SK-N-SH treated with all-trans-retinoic acid at 6 μM for 48 hours (cell line): ENCODE data around the gene ENTPD1.

ENCODE experiments used
- ATAC-seq: fragments of 200-7000 bp; cut with Tn5 transposase; 3 replicates; pipeline ENCODE4 v1.9.1; 2020; ENCODE audit warnings: mild to moderate bottlenecking, moderate library complexity
- ARNTL ChIP-seq: fragments of 450-650 bp; formaldehyde crosslinking; IDR thresholded peaks from 2 replicates; pipeline ENCODE4 v1.5.0; 2020; ENCODE audit warnings: low read depth, mild to moderate bottlenecking, moderate library complexity, borderline replicate concordance
- BACH2 ChIP-seq: fragments of 250-450 bp; sonication (Bioruptor Pico); IDR thresholded peaks from 2 replicates; pipeline ENCODE4 v1.9.0; 2021; ENCODE audit warnings: mild to moderate bottlenecking, borderline replicate concordance
- CREB5 ChIP-seq: fragments of 250-450 bp; sonication (Bioruptor Pico); IDR thresholded peaks from 2 replicates; pipeline ENCODE4 v1.5.1; 2020; ENCODE audit warnings: low read depth, mild to moderate bottlenecking, moderate library complexity
- ESRRG ChIP-seq: fragments of 250-450 bp; sonication (Bioruptor Pico); IDR thresholded peaks from 2 replicates; pipeline ENCODE4 v1.6.1; 2021; ENCODE audit warnings: mild to moderate bottlenecking
- GLIS3 ChIP-seq: fragments of 250-450 bp; sonication (Bioruptor Pico); IDR thresholded peaks from 2 replicates; pipeline ENCODE4 v1.5.0; 2020; ENCODE audit warnings: mild to moderate bottlenecking, moderate library complexity
- ISL1 ChIP-seq: fragments of 250-450 bp; sonication (Bioruptor Pico); IDR thresholded peaks from 2 replicates; pipeline ENCODE4 v2.1.2; 2022; ENCODE audit warnings: mild to moderate bottlenecking, moderate library complexity
- OSR1 ChIP-seq: fragments of 250-450 bp; sonication (Bioruptor Pico); IDR thresholded peaks from 2 replicates; pipeline ENCODE4 v1.8.0; 2022; ENCODE audit warnings: moderate library complexity, mild to moderate bottlenecking, inconsistent platforms
- PATZ1 ChIP-seq: fragments of 250-450 bp; sonication (Bioruptor Pico); IDR thresholded peaks from 2 replicates; pipeline ENCODE4 v1.8.0; 2020; ENCODE audit warnings: mild to moderate bottlenecking, moderate library complexity, borderline replicate concordance
- POU6F1 ChIP-seq: fragments of 250-450 bp; sonication (Bioruptor Pico); IDR thresholded peaks from 2 replicates; pipeline ENCODE4 v1.8.0; 2021; ENCODE audit warnings: low read depth, mild to moderate bottlenecking, moderate library complexity, borderline replicate concordance
- PPARA ChIP-seq: fragments of 250-450 bp; sonication (Bioruptor Pico); IDR thresholded peaks from 2 replicates; pipeline ENCODE4 v1.5.0; 2020; ENCODE audit warnings: mild to moderate bottlenecking, borderline replicate concordance
- SNAI2 ChIP-seq: fragments of 250-450 bp; sonication (Bioruptor Pico); IDR thresholded peaks from 2 replicates; pipeline ENCODE4 v1.5.0; 2020; ENCODE audit warnings: mild to moderate bottlenecking, moderate library complexity
- TOX ChIP-seq: fragments of 250-450 bp; sonication (Bioruptor Pico); IDR thresholded peaks from 2 replicates; pipeline ENCODE4 v1.8.0; 2021; ENCODE audit warnings: mild to moderate bottlenecking, moderate library complexity, borderline replicate concordance
- TSHZ2 ChIP-seq: fragments of 250-450 bp; sonication (Bioruptor Pico); IDR thresholded peaks from 2 replicates; pipeline ENCODE4 v1.5.0; 2020; ENCODE audit warnings: mild to moderate bottlenecking, moderate library complexity
- ZC3H10 ChIP-seq: fragments of 250-450 bp; sonication (Bioruptor Pico); IDR thresholded peaks from 2 replicates; pipeline ENCODE4 v1.5.1; 2021; ENCODE audit warnings: mild to moderate bottlenecking, moderate library complexity
- ZFP3 ChIP-seq: fragments of 250-450 bp; sonication (Bioruptor Pico); IDR thresholded peaks from 2 replicates; pipeline ENCODE4 v1.5.0; 2020; ENCODE audit warnings: mild to moderate bottlenecking, moderate library complexity
- ZFP30 ChIP-seq: fragments of 450-650 bp; formaldehyde crosslinking; IDR thresholded peaks from 2 replicates; pipeline ENCODE4 v1.5.0; 2022; ENCODE audit warnings: mild to moderate bottlenecking, moderate library complexity
- ZNF565 ChIP-seq: fragments of 450-650 bp; formaldehyde crosslinking; conservative IDR thresholded peaks from 2 replicates; pipeline ENCODE4 v1.5.0; 2020; ENCODE audit warnings: low read depth, mild to moderate bottlenecking, moderate library complexity
- ZNF70 ChIP-seq: fragments of 450-650 bp; formaldehyde crosslinking; IDR thresholded peaks from 2 replicates; pipeline ENCODE4 v1.5.0; 2020; ENCODE audit warnings: mild to moderate bottlenecking, moderate library complexity
- ZNF8 ChIP-seq: fragments of 450-650 bp; formaldehyde crosslinking; IDR thresholded peaks from 2 replicates; pipeline ENCODE4 v1.5.0; 2020; ENCODE audit warnings: mild to moderate bottlenecking, moderate library complexity

The ENTPD1 gene

GRCh38 chr10:95820363-95820762, 64.4 kb downstream of the ENTPD1 start:
- ATAC-seq: no peak
- TF ChIP-seq ZFP3 (CRISPR knock-in tag) (no peak), CREB5 (CRISPR knock-in tag) (no peak), PPARA (CRISPR knock-in tag) (no peak), ARNTL (CRISPR knock-in tag) (no peak), BACH2 (CRISPR knock-in tag) (no peak), POU6F1 (no peak), ZNF70 (CRISPR knock-in tag) (no peak), TOX (CRISPR knock-in tag) (no peak)

GRCh38 chr10:95821720-95822119, 65.8 kb downstream of the ENTPD1 start:
- ATAC-seq: no peak
- TF ChIP-seq PPARA (CRISPR knock-in tag): no peak
- no peak for TF ChIP-seq ZC3H10 (CRISPR knock-in tag)
- TF ChIP-seq ZNF8 (CRISPR knock-in tag): no peak
- TF ChIP-seq ISL1 (CRISPR knock-in tag): no peak
- TF ChIP-seq TSHZ2 (CRISPR knock-in tag): no peak
- TF ChIP-seq, all 23 proteins: peak for 0

GRCh38 chr10:95830044-95830443, 74.1 kb downstream of the ENTPD1 start:
- TF ChIP-seq TOX (CRISPR knock-in tag) (no peak), BACH2 (CRISPR knock-in tag) (no peak), ARNTL (CRISPR knock-in tag) (no peak), ESRRG (no peak), OSR1 (CRISPR knock-in tag) (no peak), ISL1 (CRISPR knock-in tag) (no peak), SNAI2 (CRISPR knock-in tag) (no peak), TSHZ2 (CRISPR knock-in tag) (no peak), ZFP3 (CRISPR knock-in tag) (no peak), ZFP30 (CRISPR knock-in tag) (no peak), PATZ1 (CRISPR knock-in tag) (no peak), ZC3H10 (CRISPR knock-in tag) (no peak), GLIS3 (CRISPR knock-in tag) (no peak), PPARA (CRISPR knock-in tag) (no peak), CREB5 (CRISPR knock-in tag) (no peak), ZNF565 (CRISPR knock-in tag) (no peak), ZNF70 (CRISPR knock-in tag) (no peak)
- ATAC-seq: no peak
